ENCODE measurements around the gene TSPAN32.
"Not testable (repeated sequence)": the region's sequence is repeated elsewhere in the genome, so short reads cannot be mapped to it uniquely, and the experiment has no call there.

GRCh38 chr11:2335286-2335685 is 33.5 kb downstream of the TSPAN32 start:
- not testable (repeated sequence) for TF ChIP-seq POLR2A (IDR thresholded peaks at IDR 0.05; ENCODE audit: low read length); HOXB13 (CRISPR knock-in tag; IDR thresholded peaks at IDR 0.05; ENCODE audit: low read depth); CTCF (IDR thresholded peaks at IDR 0.05); MAX (IDR thresholded peaks at IDR 0.05); EP300 (IDR thresholded peaks at IDR 0.05); RCOR1 (IDR thresholded peaks at IDR 0.05; ENCODE audit: low read depth, low read length)

Data from A549 (cell line).